Heart right ventricle (tissue), 16 donors: ENCODE measurements around the gene EFTUD2. TPM values are rescaled to one million over a fixed set of nuclear protein-coding genes. Genes with fewer than 3 reads are reported as not detected.

ENCODE experiments used
- ATAC-seq, 8 donors: fragments of 200-7000 bp; cut with Tn5 transposase; one replicate each; pipeline ENCODE4 v1.9.1; 2020; ENCODE audit warnings: mild to moderate bottlenecking in 8 of 8, moderate library complexity in 8 of 8, moderate number of reproducible peaks in 1 of 8
- DNase-seq, 2 donors: peaks; one replicate each; pipeline ENCODE4 v3.0.0-alpha.2; 2020
- H3K27ac ChIP-seq, 10 donors: fragments of 200-600 bp; sonication (generic) in 2 of 10; one replicate each; pipeline versions ENCODE4 v1.5.0 to v1.8.0; 2020 to 2022; ENCODE audit warnings: mild to moderate bottlenecking in 3 of 10
- H3K27me3 ChIP-seq, 7 donors: fragments of 200-600 bp; one replicate each; pipeline ENCODE4 v1.8.0; 2021 to 2022; ENCODE audit warnings: mild to moderate bottlenecking in 2 of 7
- H3K36me3 ChIP-seq, 9 donors: fragments of 200-600 bp; sonication (generic) in 1 of 9; one replicate each; pipeline versions ENCODE4 v1.5.0 to v1.8.0; 2020 to 2022; ENCODE audit warnings: mild to moderate bottlenecking in 2 of 9
- H3K4me1 ChIP-seq, 9 donors: fragments of 200-600 bp; sonication (generic) in 1 of 9; one replicate each; pipeline versions ENCODE4 v1.5.0 to v1.8.0; 2020 to 2022; ENCODE audit warnings: mild to moderate bottlenecking in 4 of 9
- H3K4me3 ChIP-seq, 10 donors: fragments of 200-600 bp; sonication (generic) in 2 of 10; one replicate each; pipeline versions ENCODE4 v1.5.0 to v1.8.0; 2020 to 2022; ENCODE audit warnings: mild to moderate bottlenecking in 7 of 10, moderate library complexity in 2 of 10
- H3K9me3 ChIP-seq, 11 donors: fragments of 200-600 bp in 10 of 11; sonication (generic) in 2 of 11; one replicate each; pipeline versions ENCODE4 v1.5.0 to v1.8.0; 2013 to 2022; ENCODE audit warnings: mild to moderate bottlenecking in 2 of 11, control low read depth in 1 of 11, moderate library complexity in 1 of 11
- CTCF ChIP-seq, 9 donors: fragments of 200-600 bp; sonication (generic) in 2 of 9; IDR thresholded peaks; one replicate each; pipeline versions ENCODE4 v1.5.0 to v1.8.0; 2021 to 2022; ENCODE audit warnings: antibody characterized with exemption in 9 of 9, mild to moderate bottlenecking in 5 of 9, moderate library complexity in 1 of 9
- WGBS, 2 donors: extraction: QIAGEN DNeasy Blood & Tissue Kit; methylation state at CpG; one replicate each; pipeline ENCODE4 v1.1.7; 2013; ENCODE audit warnings: inconsistent platforms in 1 of 2; 5-methylcytosine and 5-hydroxymethylcytosine counted together
- intact Hi-C, 10 donors: fragments of 100-400 bp; cut with DNase I; formaldehyde crosslinking; loops; one replicate each; pipeline versions ENCODE4 v1.11.1 to v1.14.2; 2022
- polyA plus RNA-seq, 2 donors: library from polyadenylated mRNA; stranded (reverse); fragments of 200-250 nt; gene quantifications; one replicate each; pipeline ENCODE4 v1.2.3, GENCODE V29; 2013
- total RNA-seq, 10 donors: library from RNA; stranded (reverse); fragmentation: NEBNext Ultra II Directional in 3 of 10; extraction: Animal tissue kit (Norgen Biotek cat#: 25700) in 3 of 10; gene quantifications; one replicate each; pipeline versions ENCODE4 v1.2.1 to v1.2.4, GENCODE V29; 2021 to 2023
- donor health status: Arrhythmogenic right ventricular cardiomyopathy.
- donor health status: ischemic (EF 13 %, LVEDD 7.1; RV severe dilation, severe dysfunction).
- donor health status: healthy with polysubstance abuse.
- donor health status: DM: no; HTN: yes; CAD: no.
- donor health status: DM: no; HTN: no; CAD: no.
- donor health status: ischemic (EF 25% LVEDD 6.9; RV normal size, moderate dysfunction).
- donor health status: ischemic (EF 25% LVEDD 5.7; RV mildly dilated, moderate dysfunction).
- donor health status: healthy.
- donor health status: DM: yes; HTN: yes; CAD: no.
- donor health status: Ischemic cardiomyopathy.
- donor health status: ischemic (EF 35%, LVEDD 5.7; RV mildly dilated, moderate dysfunction).
- donor health status: nonischemic (EF 11% LVEDD 7.7; RV severe dilation, severe dysfunction).
- donor health status: DM: yes; HTN: yes; CAD: no.
- donor health status: PGD.
- donor health status: ischemic (EF 29% LVEDD 5.4; RV normal size, mild dysfunction).
- donor health status: nonischemic (EF 23%, LVEDD 6.1; RV moderate dilation, normal function).

Gene EFTUD2
- total and polyA plus RNA-seq, 12 donors = 21.6 to 78.2 (median 61.5) TPM

GRCh38 chr17:44920565-44920940 is 21.3 kb upstream of the EFTUD2 start:
- TF ChIP-seq CTCF (IDR thresholded peaks at IDR 0.05) = no peak
- ATAC-seq = peak in 3 of 8 donors; percentile 10 to 33 (median 22)
- H3K4me3 ChIP-seq = no peak overlapping the region
- intact Hi-C loops = loop anchor here (1.0 to 10.0 kb wide), 15 partner anchors 47 to 274 kb away; partner anchors contain the start of genes PLCD3 (in 3 of the 10) and C1QL1 (in 2 of the 10)
- peak in 1 of 2 donors; percentile 9 for DNase-seq
- 42 to 57% methylated on average over 7 of the region's 7 CpGs for WGBS, 2 donors
- peaks cover 4 to 48% (median 25%) of the 10 kb centered on the region in 9 donors for H3K4me1 ChIP-seq
- H3K27me3 ChIP-seq = peaks cover 0 to 12% (median 0%) of the 10 kb centered on the region in 7 donors
- no peaks in the 10 kb centered on the region for H3K9me3 ChIP-seq
- H3K36me3 ChIP-seq = no peaks in the 10 kb centered on the region
- H3K27ac ChIP-seq = peak overlapping the region in 8 of 10 donors; percentile 19 to 64 (median 40)

- peak; percentile 70 to 94 (median 84) for TF ChIP-seq CTCF (IDR thresholded peaks at IDR 0.05)
- H3K27ac ChIP-seq = peak overlapping the region in 7 of 10 donors; percentile 32 to 64 (median 44)
- 9 to 11% methylated on average over 9 of the region's 9 CpGs for WGBS, 2 donors
- no peaks in the 10 kb centered on the region for H3K9me3 ChIP-seq
- H3K27me3 ChIP-seq = peaks cover 0 to 15% (median 0%) of the 10 kb centered on the region in 7 donors
- no peaks in the 10 kb centered on the region for H3K36me3 ChIP-seq
- peak; percentile 78 to 80 for DNase-seq
- H3K4me1 ChIP-seq = peaks cover 4 to 48% (median 28%) of the 10 kb centered on the region in 9 donors
- no peak overlapping the region for H3K4me3 ChIP-seq
- ATAC-seq = peak; percentile 71 to 91 (median 84)
- intact Hi-C loops = loop anchor here (1.0 to 10.0 kb wide), 15 partner anchors 47 to 275 kb away; partner anchors contain the start of genes PLCD3 (in 3 of the 10) and C1QL1 (in 2 of the 10)
These were observed 20.8 kb upstream of the EFTUD2 start for GRCh38 chr17:44919885-44920564.

- Histone ChIP-seq H3K27me3 (peaks cover 0 to 21% (median 0%) of the 10 kb centered on the region in 7 donors), H3K27ac (peak overlapping the region in 1 of 10 donors; percentile 4), H3K36me3 (no peaks in the 10 kb centered on the region), H3K4me3 (no peak overlapping the region), H3K9me3 (no peaks in the 10 kb centered on the region), H3K4me1 (peaks cover 4 to 48% (median 28%) of the 10 kb centered on the region in 9 donors)
- no peak for ATAC-seq
- 35 to 76% methylated on average over 2 of the region's 2 CpGs for WGBS, 2 donors
- no peak for TF ChIP-seq CTCF (IDR thresholded peaks at IDR 0.05)
- intact Hi-C loops = loop anchor here in 5 of 10 donors (5.0 to 10.0 kb wide), 2 partner anchors 175 to 178 kb away; no protein-coding TSS in a partner anchor
- DNase-seq = no peak
These were observed 20.2 kb upstream of the EFTUD2 start for GRCh38 chr17:44919411-44919810.

GRCh38 chr17:44918006-44918405 is 18.8 kb upstream of the EFTUD2 start:
- ATAC-seq (no peak), DNase-seq (no peak)
- intact Hi-C loops = loop anchor here in 5 of 10 donors (5.0 to 10.0 kb wide), 2 partner anchors 177 to 179 kb away; no protein-coding TSS in a partner anchor
- no peak overlapping the region for H3K4me3 ChIP-seq
- no peaks in the 10 kb centered on the region for H3K9me3 ChIP-seq
- TF ChIP-seq CTCF (IDR thresholded peaks at IDR 0.05) = no peak
- peaks cover 0 to 34% (median 0%) of the 10 kb centered on the region in 7 donors for H3K27me3 ChIP-seq
- H3K4me1 ChIP-seq = peaks cover 4 to 48% (median 28%) of the 10 kb centered on the region in 9 donors
- H3K36me3 ChIP-seq = no peaks in the 10 kb centered on the region
- peak overlapping the region in 1 of 10 donors; percentile 64 for H3K27ac ChIP-seq
- 93 to 95% methylated on average over 2 of the region's 2 CpGs for WGBS, 2 donors
